HCT116 (cell line): Measurements from ENCODE around the gene ELOA. TPM values are rescaled to one million over a fixed set of nuclear protein-coding genes. Genes with fewer than 3 reads are reported as not detected.

Source experiments
- ATAC-seq: fragments of 200-7000 bp; cut with Tn5 transposase; 2 replicates; pipeline ENCODE4 v1.9.1; 2020; ENCODE audit warnings: mild to moderate bottlenecking, moderate library complexity
- BruUV-seq: library from RNA; stranded (reverse); fragments of 400-500 nt; replicated peaks from 2 replicates; lab custom pipeline; 2021; lab: Mats Ljungman, UMichigan
- CTCF ChIA-PET: fragments of 300-600 bp; sonication (Branson Sonifier 250); formaldehyde crosslinking; loops from one replicate; lab custom pipeline; 2021; ENCODE audit warnings: antibody characterized with exemption; lab: Charles Lee
- POLR2A ChIA-PET: fragments of 300-600, 350-600 bp; sonication (Branson Sonifier 250); formaldehyde crosslinking; loops from one replicate; lab custom pipeline; 2021; ENCODE audit warnings: antibody characterized with exemption; lab: Charles Lee
- RAD21 ChIA-PET, 2 experiments: fragments of 300-600 bp; sonication (Branson Sonifier 250); formaldehyde crosslinking; loops; one replicate each; lab custom pipeline; 2023; ENCODE audit warnings: low total read pairs in 2 of 2; ENCODE audit not compliant: uncharacterized antibody in 2 of 2, unreplicated experiment in 2 of 2, low non-redundant PET in 1 of 2; lab: Charles Lee
- DNase-seq: peaks from one replicate; pipeline ENCODE4 v3.0.0-alpha.2; 2010; ENCODE audit warnings: low read depth, low spot score
- H2AFZ ChIP-seq: fragments of 200-600 bp; shearing (Covaris generic), sonication (generic); 2 replicates; pipeline ENCODE4 v1.6.1; 2017; ENCODE audit warnings: low read depth, mixed run types, mixed read lengths, antibody characterized with exemption, low read length; ENCODE audit not compliant: poor library complexity, severe bottlenecking
- H3K27ac ChIP-seq: 2 replicates; pipeline ENCODE4 v1.5.1; 2012; ENCODE audit warnings: low read depth, low read length
- H3K27me3 ChIP-seq: fragments of 200-600 bp; sonication (generic); 2 replicates; pipeline ENCODE4 v1.6.1; 2016; ENCODE audit warnings: mixed run types, low read length, mixed read lengths; ENCODE audit not compliant: insufficient read depth
- H3K36me3 ChIP-seq, 2 experiments: fragments of 200-500 bp in 1 of 2; fragments of 200-600 bp in 1 of 2; sonication (Bioruptor generic) in 1 of 2; sonication (generic) in 1 of 2; 2 replicates each; pipeline versions ENCODE4 v1.5.1 to v1.6.1; 2014 to 2016; ENCODE audit warnings: low read length in 2 of 2, inconsistent platforms in 1 of 2, mixed read lengths in 1 of 2, mixed run types in 1 of 2; ENCODE audit not compliant: insufficient read depth in 2 of 2, control insufficient read depth in 1 of 2
- H3K4me1 ChIP-seq, 2 experiments: fragments of 200-600 bp in 1 of 2; sonication (generic) in 1 of 2; 2 replicates each; pipeline versions ENCODE4 v1.5.1 to v1.6.1; 2012 to 2017; ENCODE audit warnings: low read length in 2 of 2, inconsistent platforms in 1 of 2, mild to moderate bottlenecking in 1 of 2, mixed read lengths in 1 of 2, mixed run types in 1 of 2, moderate library complexity in 1 of 2; ENCODE audit not compliant: insufficient read depth in 2 of 2, control insufficient read depth in 1 of 2
- H3K4me2 ChIP-seq: fragments of 200-600 bp; sonication (generic); 2 replicates; pipeline ENCODE4 v1.6.1; 2017; ENCODE audit warnings: mixed run types, low read length, mixed read lengths
- H3K4me3 ChIP-seq, 2 experiments: fragments of 200-600 bp in 1 of 2; sonication (generic) in 1 of 2; replicated peaks in 1 of 2; 2 replicates each; pipeline ENCODE4 v1.5.1; 2011 to 2016; ENCODE audit warnings: low read length in 2 of 2, control low read depth in 1 of 2, low read depth in 1 of 2, mild to moderate bottlenecking in 1 of 2, mixed read lengths in 1 of 2, mixed run types in 1 of 2
- H3K79me2 ChIP-seq: fragments of 200-600 bp; sonication (generic); 2 replicates; pipeline ENCODE4 v1.6.1; 2017; ENCODE audit warnings: mild to moderate bottlenecking, mixed run types, low read length, moderate library complexity, mixed read lengths; ENCODE audit not compliant: insufficient read depth
- H3K9ac ChIP-seq: fragments of 200-600 bp; sonication (generic); 2 replicates; pipeline ENCODE4 v1.6.1; 2016; ENCODE audit warnings: low read length, mixed read lengths
- H3K9me2 ChIP-seq: fragments of 200-600 bp; sonication (generic), shearing (Covaris generic); 2 replicates; pipeline ENCODE4 v1.6.1; 2017; ENCODE audit warnings: mixed run types, mild to moderate bottlenecking, moderate library complexity; ENCODE audit not compliant: insufficient read depth
- H3K9me3 ChIP-seq, 2 experiments: fragments of 200-500 bp in 1 of 2; fragments of 200-600 bp in 1 of 2; sonication (Bioruptor generic) in 1 of 2; sonication (generic) in 1 of 2; 2 replicates each; pipeline ENCODE4 v1.6.1; 2014 to 2017; ENCODE audit warnings: low read length in 2 of 2, mixed read lengths in 2 of 2, inconsistent platforms in 1 of 2, low read depth in 1 of 2, mild to moderate bottlenecking in 1 of 2, mixed run types in 1 of 2, moderate library complexity in 1 of 2; ENCODE audit not compliant: control insufficient read depth in 1 of 2, insufficient read depth in 1 of 2
- H4K20me1 ChIP-seq: fragments of 200-600 bp; sonication (generic), shearing (Covaris generic); 2 replicates; pipeline ENCODE4 v1.6.1; 2017; ENCODE audit warnings: mixed run types, mild to moderate bottlenecking, moderate library complexity; ENCODE audit not compliant: insufficient read depth
- CBX3 ChIP-seq: IDR thresholded peaks from 2 replicates; pipeline ENCODE4 v1.6.1; 2012; ENCODE audit warnings: low read depth
- EGR1 ChIP-seq: IDR thresholded peaks from 2 replicates; pipeline ENCODE4 v1.6.1; 2012; ENCODE audit warnings: low read depth
- ELF1 ChIP-seq: IDR thresholded peaks from 2 replicates; pipeline ENCODE4 v1.6.1; 2012; ENCODE audit warnings: low read depth, borderline replicate concordance
- EZH2 ChIP-seq: fragments of 200-600 bp; sonication (generic); IDR thresholded peaks from 2 replicates; pipeline ENCODE4 v1.6.1; 2017; ENCODE audit warnings: antibody characterized with exemption, mixed run types
- EZH2phosphoT487 ChIP-seq: fragments of 200-600 bp; IDR thresholded peaks from 2 replicates; pipeline ENCODE4 v1.6.1; 2018; ENCODE audit warnings: antibody characterized with exemption, borderline replicate concordance
- FOSL1 ChIP-seq: IDR thresholded peaks from 2 replicates; pipeline ENCODE4 v1.6.1; 2012; ENCODE audit warnings: low read depth
- JUND ChIP-seq: IDR thresholded peaks from 2 replicates; pipeline ENCODE4 v1.6.1; 2012
- POLR2AphosphoS5 ChIP-seq: IDR thresholded peaks from 2 replicates; pipeline ENCODE4 v1.6.1; 2011; ENCODE audit warnings: mild to moderate bottlenecking, low read depth, low read length, moderate library complexity
- RAD21 ChIP-seq: IDR thresholded peaks from 2 replicates; pipeline ENCODE4 v1.6.1; 2012; ENCODE audit warnings: low read depth, mild to moderate bottlenecking
- SIN3A ChIP-seq: IDR thresholded peaks from 2 replicates; pipeline ENCODE4 v1.6.1; 2012; ENCODE audit warnings: low read depth
- SP1 ChIP-seq: IDR thresholded peaks from 2 replicates; pipeline ENCODE4 v1.6.1; 2012; ENCODE audit warnings: low read depth
- SRF ChIP-seq: IDR thresholded peaks from 2 replicates; pipeline ENCODE4 v1.6.1; 2012; ENCODE audit warnings: low read depth
- TCF7L2 ChIP-seq: IDR thresholded peaks from 2 replicates; pipeline ENCODE4 v1.7.0; 2011; ENCODE audit warnings: borderline replicate concordance, inconsistent platforms; ENCODE audit not compliant: insufficient read depth, insufficient read length; ENCODE audit errors: extremely low read depth
- YY1 ChIP-seq: IDR thresholded peaks from 2 replicates; pipeline ENCODE4 v1.6.1; 2011; ENCODE audit warnings: low read length, low read depth, moderate library complexity, mild to moderate bottlenecking; ENCODE audit not compliant: insufficient replicate concordance; ENCODE audit errors: extremely low read depth
- ZNF274 ChIP-seq: fragments of 200-500 bp; sonication (Bioruptor generic); IDR thresholded peaks from 2 replicates; pipeline ENCODE4 v1.6.1; 2014; ENCODE audit warnings: mild to moderate bottlenecking, low read depth, low read length, inconsistent platforms
- intact Hi-C: fragments of 100-400 bp; cut with micrococcal nuclease; formaldehyde crosslinking; loops from 2 replicates; pipeline ENCODE4 v1.10.0; 2022
- total RNA-seq: library from RNA; stranded (reverse); gene quantifications from one replicate; pipeline ENCODE4 v1.2.1, GENCODE V29; 2021; ENCODE audit not compliant: unreplicated experiment
- TF ChIP-seq, protein P1 (sequence below): IDR thresholded peaks from 2 replicates; pipeline ENCODE4 v1.6.1; 2011; ENCODE audit warnings: mild to moderate bottlenecking, low read length, moderate library complexity; ENCODE audit not compliant: insufficient replicate concordance; ENCODE audit errors: extremely low read depth
- TF ChIP-seq, protein P2 (sequence below): IDR thresholded peaks from 2 replicates; pipeline ENCODE4 v1.6.1; 2012
- TF ChIP-seq, protein P3 (sequence below): IDR thresholded peaks from 2 replicates; pipeline ENCODE4 v1.6.1; 2012; ENCODE audit warnings: low read depth
- TF ChIP-seq, protein P4 (sequence below): IDR thresholded peaks from 2 replicates; pipeline ENCODE4 v1.6.1; 2012

Gene ELOA
- total RNA-seq, 1 experiment from 2014 or later, result 39.3 TPM

DNA sequence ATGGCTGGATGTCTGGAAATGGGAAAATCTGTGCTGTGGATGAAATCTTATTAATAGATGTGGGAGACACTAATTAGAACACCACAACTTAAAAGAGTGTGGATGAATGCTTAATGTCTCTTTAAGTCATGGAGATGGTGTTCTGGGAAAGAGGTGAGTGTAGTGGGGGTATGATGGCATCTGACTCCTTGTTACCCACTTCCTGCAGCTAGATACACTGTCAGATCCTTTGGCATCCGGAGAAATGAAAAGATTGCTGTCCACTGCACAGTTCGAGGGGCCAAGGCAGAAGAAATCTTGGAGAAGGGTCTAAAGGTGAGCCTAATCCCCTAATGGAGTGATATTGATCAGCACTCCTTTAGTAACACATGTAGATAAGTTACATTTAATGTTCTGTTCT lies 49.7 kb upstream of the ELOA start:
- Histone ChIP-seq H3K27ac (peak overlapping the region; percentile 87; the same call in 1 of the 2 replicates), H3K4me1 (peaks cover 4 to 29% of the 10 kb centered on the region in 2 experiments; a peak in 3 of 4 replicates), H3K79me2 (peaks cover 71% of the 10 kb centered on the region), H3K36me3 (peaks cover 60 to 69% of the 10 kb centered on the region in 2 experiments), H4K20me1 (peaks cover 50% of the 10 kb centered on the region), H3K4me3 (peak overlapping the region in 1 of 2 experiments; percentile 87; a peak in 1 of 4 replicates), H3K4me2 (peak overlapping the region; percentile 85), H3K9ac (peak overlapping the region; percentile 97), H3K27me3 (no peaks in the 10 kb centered on the region), H3K9me3 (no peaks in the 10 kb centered on the region), H3K9me2 (no peaks in the 10 kb centered on the region), H2AFZ (no peak overlapping the region)
- ChIA-PET RAD21 (no interaction called here), POLR2A (no interaction called here), CTCF (no interaction called here)
- no TSS peak for BruUV-seq
- intact Hi-C loops, result no loop called here
- ATAC-seq (no peak), DNase-seq (no peak)
- TF ChIP-seq, protein P1, sequence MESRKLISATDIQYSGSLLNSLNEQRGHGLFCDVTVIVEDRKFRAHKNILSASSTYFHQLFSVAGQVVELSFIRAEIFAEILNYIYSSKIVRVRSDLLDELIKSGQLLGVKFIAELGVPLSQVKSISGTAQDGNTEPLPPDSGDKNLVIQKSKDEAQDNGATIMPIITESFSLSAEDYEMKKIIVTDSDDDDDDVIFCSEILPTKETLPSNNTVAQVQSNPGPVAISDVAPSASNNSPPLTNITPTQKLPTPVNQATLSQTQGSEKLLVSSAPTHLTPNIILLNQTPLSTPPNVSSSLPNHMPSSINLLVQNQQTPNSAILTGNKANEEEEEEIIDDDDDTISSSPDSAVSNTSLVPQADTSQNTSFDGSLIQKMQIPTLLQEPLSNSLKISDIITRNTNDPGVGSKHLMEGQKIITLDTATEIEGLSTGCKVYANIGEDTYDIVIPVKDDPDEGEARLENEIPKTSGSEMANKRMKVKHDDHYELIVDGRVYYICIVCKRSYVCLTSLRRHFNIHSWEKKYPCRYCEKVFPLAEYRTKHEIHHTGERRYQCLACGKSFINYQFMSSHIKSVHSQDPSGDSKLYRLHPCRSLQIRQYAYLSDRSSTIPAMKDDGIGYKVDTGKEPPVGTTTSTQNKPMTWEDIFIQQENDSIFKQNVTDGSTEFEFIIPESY, result no peak
- TF ChIP-seq JUND (no peak), RAD21 (no peak), YY1 (no peak), ELF1 (no peak), SIN3A (no peak), EGR1 (no peak), ZNF274 (no peak), CBX3 (no peak), FOSL1 (no peak), SRF (no peak), TCF7L2 (no peak), EZH2 (no peak), POLR2AphosphoS5 (no peak), EZH2phosphoT487 (no peak), SP1 (no peak)
- TF ChIP-seq, protein P2, sequence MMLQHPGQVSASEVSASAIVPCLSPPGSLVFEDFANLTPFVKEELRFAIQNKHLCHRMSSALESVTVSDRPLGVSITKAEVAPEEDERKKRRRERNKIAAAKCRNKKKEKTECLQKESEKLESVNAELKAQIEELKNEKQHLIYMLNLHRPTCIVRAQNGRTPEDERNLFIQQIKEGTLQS, result no peak
- TF ChIP-seq, protein P3, sequence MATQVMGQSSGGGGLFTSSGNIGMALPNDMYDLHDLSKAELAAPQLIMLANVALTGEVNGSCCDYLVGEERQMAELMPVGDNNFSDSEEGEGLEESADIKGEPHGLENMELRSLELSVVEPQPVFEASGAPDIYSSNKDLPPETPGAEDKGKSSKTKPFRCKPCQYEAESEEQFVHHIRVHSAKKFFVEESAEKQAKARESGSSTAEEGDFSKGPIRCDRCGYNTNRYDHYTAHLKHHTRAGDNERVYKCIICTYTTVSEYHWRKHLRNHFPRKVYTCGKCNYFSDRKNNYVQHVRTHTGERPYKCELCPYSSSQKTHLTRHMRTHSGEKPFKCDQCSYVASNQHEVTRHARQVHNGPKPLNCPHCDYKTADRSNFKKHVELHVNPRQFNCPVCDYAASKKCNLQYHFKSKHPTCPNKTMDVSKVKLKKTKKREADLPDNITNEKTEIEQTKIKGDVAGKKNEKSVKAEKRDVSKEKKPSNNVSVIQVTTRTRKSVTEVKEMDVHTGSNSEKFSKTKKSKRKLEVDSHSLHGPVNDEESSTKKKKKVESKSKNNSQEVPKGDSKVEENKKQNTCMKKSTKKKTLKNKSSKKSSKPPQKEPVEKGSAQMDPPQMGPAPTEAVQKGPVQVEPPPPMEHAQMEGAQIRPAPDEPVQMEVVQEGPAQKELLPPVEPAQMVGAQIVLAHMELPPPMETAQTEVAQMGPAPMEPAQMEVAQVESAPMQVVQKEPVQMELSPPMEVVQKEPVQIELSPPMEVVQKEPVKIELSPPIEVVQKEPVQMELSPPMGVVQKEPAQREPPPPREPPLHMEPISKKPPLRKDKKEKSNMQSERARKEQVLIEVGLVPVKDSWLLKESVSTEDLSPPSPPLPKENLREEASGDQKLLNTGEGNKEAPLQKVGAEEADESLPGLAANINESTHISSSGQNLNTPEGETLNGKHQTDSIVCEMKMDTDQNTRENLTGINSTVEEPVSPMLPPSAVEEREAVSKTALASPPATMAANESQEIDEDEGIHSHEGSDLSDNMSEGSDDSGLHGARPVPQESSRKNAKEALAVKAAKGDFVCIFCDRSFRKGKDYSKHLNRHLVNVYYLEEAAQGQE, result no peak
- TF ChIP-seq, protein P4, sequence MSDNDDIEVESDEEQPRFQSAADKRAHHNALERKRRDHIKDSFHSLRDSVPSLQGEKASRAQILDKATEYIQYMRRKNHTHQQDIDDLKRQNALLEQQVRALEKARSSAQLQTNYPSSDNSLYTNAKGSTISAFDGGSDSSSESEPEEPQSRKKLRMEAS, result no peak
